Astrocyte (in vitro differentiated cells and primary cell): ENCODE data around the gene PCDHGA2.
A peak's percentile ranks its signal among the peaks of the same experiment; 100 is the strongest.

Experiments used
- CTCF ChIP-seq: IDR thresholded peaks from 2 replicates; pipeline ENCODE4 v1.5.1; 2011; ENCODE audit warnings: low read depth, mild to moderate bottlenecking, inconsistent platforms, low read length, moderate library complexity; ENCODE audit not compliant: insufficient read depth
- EZH2 ChIP-seq: IDR thresholded peaks from 2 replicates; pipeline ENCODE4 v1.6.1; 2012; ENCODE audit warnings: mild to moderate bottlenecking, low read length, inconsistent platforms; ENCODE audit not compliant: insufficient read depth

- TF ChIP-seq CTCF = peak; percentile 39
- TF ChIP-seq EZH2 = no peak
Measured at GRCh38 chr5:141354900-141355469, 16.4 kb downstream of the PCDHGA2 start, which contains the start of gene PCDHGA4.
